Chondrocyte (in vitro differentiated cells): ENCODE results near the gene MARCHF6. TPM values are rescaled to one million over a fixed set of nuclear protein-coding genes. Genes with fewer than 3 reads are reported as not detected.
A peak's percentile ranks its signal among the peaks of the same experiment; 100 is the strongest.

Experiments used
- DNase-seq: peaks from one replicate; pipeline ENCODE4 v3.0.0; 2021; ENCODE audit warnings: mixed read lengths, low spot score
- H3K27ac Mint-ChIP-seq: one replicate; pipeline ENCODE4 v1.8.0; 2021; ENCODE audit warnings: mild to moderate bottlenecking, moderate library complexity, mixed read lengths; ENCODE audit not compliant: unreplicated experiment
- H3K27me3 Mint-ChIP-seq: 2 replicates; pipeline ENCODE4 v1.8.0; 2021; ENCODE audit warnings: low read depth, mixed read lengths
- H3K36me3 Mint-ChIP-seq: 2 replicates; pipeline ENCODE4 v1.8.0; 2021; ENCODE audit warnings: low read depth, mixed read lengths
- H3K4me1 Mint-ChIP-seq: 2 replicates; pipeline ENCODE4 v1.8.0; 2021; ENCODE audit warnings: low read depth, mild to moderate bottlenecking, mixed read lengths
- H3K4me3 Mint-ChIP-seq: one replicate; pipeline ENCODE4 v1.8.0; 2021; ENCODE audit warnings: mild to moderate bottlenecking, moderate library complexity, mixed read lengths; ENCODE audit not compliant: unreplicated experiment
- H3K9me3 Mint-ChIP-seq: 2 replicates; pipeline ENCODE4 v1.8.0; 2021; ENCODE audit warnings: low read depth, mixed read lengths
- total RNA-seq: library from RNA; stranded (reverse); gene quantifications from 3 replicates; pipeline ENCODE4 v1.2.1, GENCODE V29; 2021
- TF ChIP-seq, protein P1 (sequence below): fragments of 200-600 bp; sonication (generic); IDR thresholded peaks from 2 replicates; pipeline ENCODE4 v1.5.0; 2021; ENCODE audit warnings: antibody characterized with exemption, mild to moderate bottlenecking, moderate library complexity

Gene MARCHF6
- total RNA-seq, 1 donor from 2014 or later: 149 TPM

- TF ChIP-seq, protein P1, sequence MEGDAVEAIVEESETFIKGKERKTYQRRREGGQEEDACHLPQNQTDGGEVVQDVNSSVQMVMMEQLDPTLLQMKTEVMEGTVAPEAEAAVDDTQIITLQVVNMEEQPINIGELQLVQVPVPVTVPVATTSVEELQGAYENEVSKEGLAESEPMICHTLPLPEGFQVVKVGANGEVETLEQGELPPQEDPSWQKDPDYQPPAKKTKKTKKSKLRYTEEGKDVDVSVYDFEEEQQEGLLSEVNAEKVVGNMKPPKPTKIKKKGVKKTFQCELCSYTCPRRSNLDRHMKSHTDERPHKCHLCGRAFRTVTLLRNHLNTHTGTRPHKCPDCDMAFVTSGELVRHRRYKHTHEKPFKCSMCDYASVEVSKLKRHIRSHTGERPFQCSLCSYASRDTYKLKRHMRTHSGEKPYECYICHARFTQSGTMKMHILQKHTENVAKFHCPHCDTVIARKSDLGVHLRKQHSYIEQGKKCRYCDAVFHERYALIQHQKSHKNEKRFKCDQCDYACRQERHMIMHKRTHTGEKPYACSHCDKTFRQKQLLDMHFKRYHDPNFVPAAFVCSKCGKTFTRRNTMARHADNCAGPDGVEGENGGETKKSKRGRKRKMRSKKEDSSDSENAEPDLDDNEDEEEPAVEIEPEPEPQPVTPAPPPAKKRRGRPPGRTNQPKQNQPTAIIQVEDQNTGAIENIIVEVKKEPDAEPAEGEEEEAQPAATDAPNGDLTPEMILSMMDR: no peak
Observed at GRCh38 chr5:10355071-10355889, 1.8 kb downstream of the MARCHF6 start.

DNA sequence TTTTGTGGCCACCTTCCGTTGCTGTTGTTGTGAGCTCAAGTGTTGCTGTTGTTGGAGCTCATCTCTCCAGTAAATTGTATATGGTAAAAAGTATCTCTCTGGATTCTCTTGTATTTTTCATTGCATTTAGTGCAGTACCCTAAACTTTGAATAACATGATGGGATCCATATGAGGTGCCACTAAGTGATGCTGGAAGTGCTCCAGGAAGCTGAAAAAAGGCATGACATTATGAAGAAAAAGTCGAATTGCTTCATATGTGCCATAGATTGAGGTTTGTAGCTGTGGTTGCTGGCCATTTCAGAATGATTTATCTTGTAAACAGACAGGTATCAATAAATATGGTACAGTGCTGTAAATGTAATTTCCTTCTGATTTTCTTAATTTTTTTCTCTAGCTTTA is 5.5 kb downstream of the MARCHF6 start:
- H3K9me3 Mint-ChIP-seq: no peaks in the 10 kb centered on the region
- H3K27ac Mint-ChIP-seq: peak overlapping the region; percentile 2
- H3K4me3 Mint-ChIP-seq: no peak overlapping the region
- H3K36me3 Mint-ChIP-seq: no peaks in the 10 kb centered on the region
- no peaks in the 10 kb centered on the region for H3K27me3 Mint-ChIP-seq
- TF ChIP-seq, protein P1: no peak
- H3K4me1 Mint-ChIP-seq: peaks cover 57% of the 10 kb centered on the region
- no peak for DNase-seq

More at GRCh38 chr5:10355071-10355889, 1.8 kb downstream of the MARCHF6 start:
- Mint-ChIP-seq H3K4me3 (peak overlapping the region; percentile 97), H3K36me3 (no peaks in the 10 kb centered on the region), H3K27me3 (no peaks in the 10 kb centered on the region), H3K27ac (peak overlapping the region; percentile 99), H3K4me1 (peaks cover 52% of the 10 kb centered on the region), H3K9me3 (no peaks in the 10 kb centered on the region)
- no peak for DNase-seq

- Mint-ChIP-seq H3K4me1 (peaks cover 59% of the 10 kb centered on the region), H3K9me3 (no peaks in the 10 kb centered on the region), H3K4me3 (no peak overlapping the region), H3K27me3 (no peaks in the 10 kb centered on the region), H3K27ac (peak overlapping the region; percentile 30), H3K36me3 (no peaks in the 10 kb centered on the region)
- TF ChIP-seq, protein P1: no peak
- no peak for DNase-seq
Observed at GRCh38 chr5:10360686-10361085, 7.2 kb downstream of the MARCHF6 start.

DNA sequence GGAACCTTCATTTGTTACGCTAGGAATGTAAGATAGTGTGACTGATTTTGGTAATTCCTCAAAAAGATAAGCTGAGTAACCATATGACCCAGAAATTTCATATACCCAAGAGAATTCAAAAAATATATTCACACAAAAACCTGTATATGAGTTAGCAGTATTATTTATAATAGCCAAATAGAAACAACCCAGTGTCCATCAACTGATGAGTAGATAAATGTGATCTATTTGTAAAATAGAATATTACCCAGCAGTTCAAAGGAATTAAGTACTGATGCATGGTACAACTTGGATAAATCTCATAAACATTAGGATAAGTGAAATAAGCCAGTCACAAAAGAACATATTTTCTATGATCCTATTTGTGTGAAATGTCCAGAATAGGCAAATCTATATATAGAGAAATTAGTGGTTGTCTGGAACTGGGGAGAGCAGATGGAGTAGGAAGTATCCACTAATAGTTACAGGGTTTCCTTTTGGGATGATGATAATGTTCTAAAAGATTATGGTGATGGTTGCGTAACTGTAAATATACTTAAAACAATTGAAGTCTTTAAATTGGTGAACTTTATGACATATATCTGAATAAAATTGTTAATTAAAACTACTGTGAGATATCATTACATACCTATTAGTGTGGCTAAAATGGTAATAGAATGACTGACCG is 10.2 kb downstream of the MARCHF6 start:
- peaks cover 58% of the 10 kb centered on the region for H3K4me1 Mint-ChIP-seq
- no peak overlapping the region for H3K27ac Mint-ChIP-seq
- no peak for DNase-seq
- no peak overlapping the region for H3K4me3 Mint-ChIP-seq
- TF ChIP-seq, protein P1: no peak
- H3K9me3 Mint-ChIP-seq: no peaks in the 10 kb centered on the region
- no peaks in the 10 kb centered on the region for H3K27me3 Mint-ChIP-seq
- H3K36me3 Mint-ChIP-seq: no peaks in the 10 kb centered on the region

DNA sequence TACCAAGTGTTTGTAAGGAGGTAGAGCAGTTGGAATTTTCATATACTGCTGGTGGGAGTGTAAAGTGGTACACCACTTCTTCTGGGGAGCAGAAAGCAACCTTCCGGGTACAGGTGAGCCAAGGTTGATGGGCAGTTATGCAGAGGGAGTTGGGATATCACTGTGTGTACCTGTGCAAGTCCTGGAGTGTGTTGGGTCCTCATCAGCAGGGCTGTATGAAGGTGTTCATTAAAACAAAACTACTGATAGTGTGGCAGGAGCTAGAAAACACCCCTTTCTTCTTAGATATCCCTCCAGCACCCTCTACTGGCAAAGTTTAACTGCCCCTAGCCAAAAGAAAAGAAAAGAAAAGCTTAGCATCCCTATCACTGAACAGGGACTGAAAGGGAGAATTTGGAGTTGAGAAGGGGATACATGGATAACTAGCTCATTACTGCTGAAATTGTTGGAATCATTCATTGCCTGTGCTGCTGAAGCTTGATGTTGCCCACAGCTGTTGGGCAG is 10.7 kb downstream of the MARCHF6 start:
- H3K27me3 Mint-ChIP-seq: no peaks in the 10 kb centered on the region
- H3K27ac Mint-ChIP-seq: peak overlapping the region; percentile 6
- no peaks in the 10 kb centered on the region for H3K9me3 Mint-ChIP-seq
- H3K36me3 Mint-ChIP-seq: no peaks in the 10 kb centered on the region
- TF ChIP-seq, protein P1: peak; percentile 44
- peaks cover 60% of the 10 kb centered on the region for H3K4me1 Mint-ChIP-seq
- no peak overlapping the region for H3K4me3 Mint-ChIP-seq
- no peak for DNase-seq
